ENCODE measurements around the gene KDM1B.
"Not testable (repeated sequence)": the region's sequence is repeated elsewhere in the genome, so short reads cannot be mapped to it uniquely, and the experiment has no call there.

The KDM1B gene

DNA sequence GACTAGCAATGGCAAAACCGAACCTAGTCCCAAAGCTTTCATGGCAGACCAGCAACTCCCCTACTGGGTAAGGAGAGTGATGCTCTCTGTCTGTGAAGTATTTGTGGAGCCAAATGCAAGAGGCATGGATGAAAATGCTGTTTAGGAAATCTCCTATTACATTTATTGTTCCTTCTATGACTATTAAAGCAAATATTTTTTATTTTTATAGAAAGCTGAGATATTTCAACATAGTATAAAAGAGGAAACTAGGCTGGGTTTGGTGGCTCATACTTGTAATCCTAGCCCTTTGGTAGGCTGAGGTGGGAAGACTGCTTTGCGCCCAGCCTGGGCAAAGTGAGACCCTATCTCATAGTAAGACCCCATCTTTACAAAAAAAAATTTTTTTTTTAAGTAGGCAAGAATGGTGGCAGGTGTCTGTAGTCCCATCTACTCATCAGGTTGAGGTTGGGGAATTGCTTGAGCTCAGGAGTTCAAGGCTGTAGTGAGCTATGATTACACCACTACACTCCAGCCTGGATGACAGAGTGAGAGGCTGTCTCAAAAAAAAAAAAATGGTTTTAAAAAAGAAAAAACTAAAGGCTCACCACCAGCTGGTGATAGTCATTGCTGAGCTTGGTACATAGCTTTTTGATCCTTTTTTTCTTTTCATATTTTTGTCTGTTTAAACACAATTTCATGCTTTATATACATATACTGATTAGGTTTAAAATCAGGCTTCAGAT is 11.3 kb downstream of the KDM1B start:
- Histone ChIP-seq H3K4me3 (ENCODE audit: insufficient read depth, low read depth, low read length, poor library complexity, severe bottlenecking) (no peak overlapping the region), H3K4me1 (ENCODE audit: control insufficient read depth, insufficient read depth, low read length, poor library complexity, severe bottlenecking) (no peaks in the 10 kb centered on the region), H3K9me3 (ENCODE audit: control insufficient read depth, low read length) (no peaks in the 10 kb centered on the region), H3K27me3 (replicated peaks; ENCODE audit: control insufficient read depth, insufficient read depth, low read length, poor library complexity, severe bottlenecking) (no peaks in the 10 kb centered on the region), H3K36me3 (ENCODE audit: control insufficient read depth, insufficient read depth, low read length) (peaks cover 25% of the 10 kb centered on the region), H3K27ac (ENCODE audit: insufficient read depth, low read length, poor library complexity, severe bottlenecking) (no peak overlapping the region)
- no peak for DNase-seq

DNA sequence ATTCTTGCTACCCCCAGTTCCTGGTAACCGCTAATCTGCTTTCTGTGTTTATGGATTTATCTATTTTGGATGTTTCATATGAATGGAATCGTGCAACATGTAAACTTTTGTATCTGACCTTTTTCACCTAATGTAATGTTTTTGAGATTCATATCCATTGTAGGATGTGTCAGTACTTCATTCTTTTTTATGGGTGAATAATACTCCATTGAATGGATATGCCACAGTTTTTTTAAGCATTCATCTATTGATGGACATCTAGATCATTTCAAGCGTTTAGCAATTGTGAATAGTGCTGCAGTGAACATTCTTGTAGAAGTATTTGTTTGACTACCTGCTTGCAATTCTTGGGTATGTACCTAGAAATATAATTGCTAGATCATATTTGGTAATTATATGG is 13.0 kb downstream of the KDM1B start:
- Histone ChIP-seq H3K27me3 (replicated peaks; ENCODE audit: control insufficient read depth, insufficient read depth, low read length, poor library complexity, severe bottlenecking) (no peaks in the 10 kb centered on the region), H3K27ac (ENCODE audit: insufficient read depth, low read length, poor library complexity, severe bottlenecking) (no peak overlapping the region), H3K9me3 (ENCODE audit: control insufficient read depth, low read length) (no peaks in the 10 kb centered on the region), H3K4me1 (ENCODE audit: control insufficient read depth, insufficient read depth, low read length, poor library complexity, severe bottlenecking) (no peaks in the 10 kb centered on the region), H3K36me3 (ENCODE audit: control insufficient read depth, insufficient read depth, low read length) (peaks cover 27% of the 10 kb centered on the region), H3K4me3 (ENCODE audit: insufficient read depth, low read depth, low read length, poor library complexity, severe bottlenecking) (no peak overlapping the region)
- no peak for DNase-seq

DNA sequence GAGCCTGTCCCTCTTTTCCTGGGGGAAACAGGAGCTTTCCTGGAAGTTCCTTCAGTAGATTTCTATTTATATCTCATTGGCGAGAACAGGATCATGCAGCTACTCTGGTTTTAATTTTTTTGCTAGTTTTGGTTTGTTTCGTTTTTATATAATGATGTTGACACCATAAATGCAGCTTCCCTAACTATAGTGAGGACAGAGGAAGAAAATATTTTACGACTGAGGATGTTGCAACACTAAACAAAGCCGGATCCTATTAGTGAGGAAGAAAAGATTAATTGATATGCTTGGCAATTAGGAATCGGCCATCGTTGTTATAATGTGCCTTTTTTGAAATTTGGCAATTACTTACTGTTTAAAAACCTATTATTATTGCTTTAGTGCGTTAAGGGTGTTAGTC is 16.6 kb downstream of the KDM1B start:
- Histone ChIP-seq H3K27ac (ENCODE audit: insufficient read depth, low read length, poor library complexity, severe bottlenecking) (no peak overlapping the region), H3K36me3 (ENCODE audit: control insufficient read depth, insufficient read depth, low read length) (peaks cover 16% of the 10 kb centered on the region), H3K4me1 (ENCODE audit: control insufficient read depth, insufficient read depth, low read length, poor library complexity, severe bottlenecking) (no peaks in the 10 kb centered on the region), H3K9me3 (ENCODE audit: control insufficient read depth, low read length) (no peaks in the 10 kb centered on the region), H3K27me3 (replicated peaks; ENCODE audit: control insufficient read depth, insufficient read depth, low read length, poor library complexity, severe bottlenecking) (no peaks in the 10 kb centered on the region), H3K4me3 (ENCODE audit: insufficient read depth, low read depth, low read length, poor library complexity, severe bottlenecking) (no peak overlapping the region)
- DNase-seq = no peak

DNA sequence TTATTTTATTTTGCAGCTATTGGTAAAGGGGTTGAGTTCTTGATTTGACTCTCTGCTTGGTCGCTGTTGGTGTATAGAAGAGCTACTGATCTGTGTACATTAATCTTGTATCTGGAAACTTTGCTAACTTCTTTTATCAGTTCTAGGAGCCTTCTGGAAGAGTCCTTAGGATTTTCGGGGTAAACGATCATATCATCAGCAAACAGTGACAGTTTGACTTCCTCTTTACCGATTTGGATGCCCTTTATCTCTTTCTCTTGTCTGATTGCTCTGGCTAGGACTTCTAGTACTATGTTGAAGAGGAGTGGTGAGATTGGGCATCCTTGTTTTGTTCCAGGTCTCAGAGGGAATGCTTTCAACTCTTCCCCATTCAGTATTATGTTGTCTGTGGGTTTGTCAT is 21.0 kb downstream of the KDM1B start:
- not testable (repeated sequence) for H3K4me1 ChIP-seq (ENCODE audit: control insufficient read depth, insufficient read depth, low read length, poor library complexity, severe bottlenecking); H3K27me3 ChIP-seq (replicated peaks; ENCODE audit: control insufficient read depth, insufficient read depth, low read length, poor library complexity, severe bottlenecking); H3K9me3 ChIP-seq (ENCODE audit: control insufficient read depth, low read length); H3K4me3 ChIP-seq (ENCODE audit: insufficient read depth, low read depth, low read length, poor library complexity, severe bottlenecking); DNase-seq; H3K27ac ChIP-seq (ENCODE audit: insufficient read depth, low read length, poor library complexity, severe bottlenecking)
- peaks cover 18% of the 10 kb centered on the region for H3K36me3 ChIP-seq (ENCODE audit: control insufficient read depth, insufficient read depth, low read length)

DNA sequence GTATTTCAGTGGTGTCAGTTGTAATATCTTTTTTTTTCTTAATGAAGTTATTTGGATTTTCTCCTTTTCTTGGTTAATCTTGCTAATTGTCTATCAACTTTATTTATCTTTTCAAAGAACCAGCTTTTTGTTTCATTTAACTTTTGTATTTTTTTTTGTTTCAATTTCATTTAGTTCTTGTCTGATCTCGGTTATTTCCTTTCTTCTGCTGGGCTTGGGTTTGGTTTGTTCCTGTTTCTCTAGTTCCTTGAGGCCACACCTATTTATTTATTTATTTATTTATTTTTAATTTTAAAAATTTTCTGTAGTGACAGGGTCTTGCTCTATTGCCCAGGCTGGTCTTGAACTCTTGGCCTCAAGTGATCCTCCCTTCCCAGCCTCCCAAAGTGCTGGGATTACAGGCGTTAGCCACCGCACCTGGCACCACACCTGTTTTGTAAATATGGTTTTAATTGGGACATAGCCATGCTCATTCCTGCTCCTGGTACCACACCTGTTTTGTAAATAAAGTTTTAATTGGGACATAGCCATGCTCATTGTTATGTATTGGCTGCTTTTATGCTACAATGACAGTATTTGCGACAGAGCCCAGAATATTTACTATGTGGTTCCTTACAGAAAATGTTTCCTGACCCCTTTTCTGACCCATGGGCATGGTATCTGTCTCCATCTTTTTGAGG is 22.2 kb downstream of the KDM1B start:
- H3K27me3 ChIP-seq (replicated peaks; ENCODE audit: control insufficient read depth, insufficient read depth, low read length, poor library complexity, severe bottlenecking) = no peaks in the 10 kb centered on the region
- no peak overlapping the region for H3K27ac ChIP-seq (ENCODE audit: insufficient read depth, low read length, poor library complexity, severe bottlenecking)
- no peaks in the 10 kb centered on the region for H3K4me1 ChIP-seq (ENCODE audit: control insufficient read depth, insufficient read depth, low read length, poor library complexity, severe bottlenecking)
- H3K36me3 ChIP-seq (ENCODE audit: control insufficient read depth, insufficient read depth, low read length) = peaks cover 7% of the 10 kb centered on the region
- no peak for DNase-seq
- H3K4me3 ChIP-seq (ENCODE audit: insufficient read depth, low read depth, low read length, poor library complexity, severe bottlenecking) = no peak overlapping the region
- H3K9me3 ChIP-seq (ENCODE audit: control insufficient read depth, low read length) = no peaks in the 10 kb centered on the region

DNA sequence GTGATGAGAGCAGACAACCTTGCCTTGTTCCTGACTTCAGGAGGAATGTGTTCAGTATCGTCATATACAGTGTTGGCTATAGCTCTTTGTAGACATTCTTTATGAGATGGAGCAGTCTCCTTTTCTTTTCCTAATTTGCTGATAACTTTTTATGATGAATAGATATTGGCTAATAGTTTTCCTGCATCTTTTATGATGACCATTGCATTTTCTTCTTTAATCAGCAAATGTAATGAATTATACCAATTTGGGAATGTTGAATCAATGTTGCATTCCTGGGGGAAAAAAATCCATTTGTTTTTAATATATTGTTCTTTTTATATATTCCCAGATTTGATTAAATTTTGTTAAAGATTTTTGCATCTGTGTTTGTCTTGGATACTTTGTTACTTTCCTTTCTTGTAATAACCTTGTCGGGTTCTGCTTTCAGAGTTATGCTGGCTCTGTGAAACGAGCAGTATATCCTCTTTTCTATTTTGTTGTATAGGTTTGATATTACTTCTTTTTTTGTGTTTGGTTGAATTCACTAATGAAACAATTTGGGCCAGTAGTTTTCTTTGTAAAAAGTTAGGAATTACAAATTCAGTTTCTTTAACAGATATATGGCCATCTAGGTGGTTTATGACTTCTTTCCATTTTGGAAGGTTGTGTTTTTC is 23.9 kb downstream of the KDM1B start:
- no peak for DNase-seq
- peaks cover 7% of the 10 kb centered on the region for H3K36me3 ChIP-seq (ENCODE audit: control insufficient read depth, insufficient read depth, low read length)
- no peaks in the 10 kb centered on the region for H3K9me3 ChIP-seq (ENCODE audit: control insufficient read depth, low read length)
- no peak overlapping the region for H3K27ac ChIP-seq (ENCODE audit: insufficient read depth, low read length, poor library complexity, severe bottlenecking)
- H3K4me1 ChIP-seq (ENCODE audit: control insufficient read depth, insufficient read depth, low read length, poor library complexity, severe bottlenecking) = no peaks in the 10 kb centered on the region
- no peaks in the 10 kb centered on the region for H3K27me3 ChIP-seq (replicated peaks; ENCODE audit: control insufficient read depth, insufficient read depth, low read length, poor library complexity, severe bottlenecking)
- no peak overlapping the region for H3K4me3 ChIP-seq (ENCODE audit: insufficient read depth, low read depth, low read length, poor library complexity, severe bottlenecking)

DNA sequence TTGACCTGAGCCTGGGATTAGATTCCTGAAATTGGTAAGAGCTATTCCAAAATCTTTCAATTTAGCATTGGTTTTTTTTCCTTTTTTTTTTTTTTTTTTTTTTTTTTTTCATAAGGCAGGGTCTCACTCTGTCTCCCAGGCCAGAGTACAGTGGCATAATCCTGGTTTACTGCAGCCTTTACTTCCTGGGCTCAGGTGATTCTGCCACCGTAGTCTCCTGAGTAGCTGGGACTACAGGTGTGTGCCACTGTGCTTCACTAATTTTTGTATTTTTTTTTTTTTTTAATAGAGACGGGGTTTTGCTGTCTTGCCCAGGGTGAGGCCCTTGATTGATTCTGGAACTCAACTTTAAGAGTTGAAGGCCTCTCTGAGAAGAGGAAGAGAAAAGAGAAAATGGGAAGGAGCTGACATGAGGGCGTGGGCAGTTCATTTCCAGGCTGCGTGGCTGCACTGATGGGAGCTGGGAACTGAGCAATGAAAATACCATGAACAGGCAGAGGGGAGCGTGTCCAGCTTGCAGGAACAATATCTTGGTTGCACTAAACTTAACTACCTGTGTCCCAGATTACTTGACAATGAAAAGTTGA is 24.6 kb downstream of the KDM1B start:
- Histone ChIP-seq H3K4me3 (ENCODE audit: insufficient read depth, low read depth, low read length, poor library complexity, severe bottlenecking) (no peak overlapping the region), H3K27ac (ENCODE audit: insufficient read depth, low read length, poor library complexity, severe bottlenecking) (no peak overlapping the region), H3K27me3 (replicated peaks; ENCODE audit: control insufficient read depth, insufficient read depth, low read length, poor library complexity, severe bottlenecking) (no peaks in the 10 kb centered on the region), H3K36me3 (ENCODE audit: control insufficient read depth, insufficient read depth, low read length) (peaks cover 8% of the 10 kb centered on the region), H3K4me1 (ENCODE audit: control insufficient read depth, insufficient read depth, low read length, poor library complexity, severe bottlenecking) (no peaks in the 10 kb centered on the region), H3K9me3 (ENCODE audit: control insufficient read depth, low read length) (no peaks in the 10 kb centered on the region)
- DNase-seq = no peak

DNA sequence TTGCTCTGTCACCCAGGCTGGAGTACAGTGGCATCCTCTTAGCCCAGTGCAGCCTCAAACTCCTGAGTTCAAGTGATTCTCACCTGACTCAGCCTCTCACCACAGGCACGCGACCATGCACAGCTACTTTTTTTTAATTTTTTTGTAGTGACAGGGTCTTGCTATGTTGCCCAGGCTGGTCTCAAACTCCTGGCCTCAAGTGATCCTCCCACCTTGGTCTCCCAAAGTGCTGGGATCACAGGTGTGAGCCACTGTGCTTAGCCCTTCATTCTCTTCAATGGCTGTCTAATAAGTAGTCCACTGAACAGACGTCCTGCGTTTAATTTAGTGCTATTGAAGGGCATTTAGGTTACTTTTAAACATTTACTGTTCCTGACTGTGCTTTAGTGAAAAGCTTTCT is 27.3 kb downstream of the KDM1B start:
- Histone ChIP-seq H3K36me3 (ENCODE audit: control insufficient read depth, insufficient read depth, low read length) (peaks cover 10% of the 10 kb centered on the region), H3K27me3 (replicated peaks; ENCODE audit: control insufficient read depth, insufficient read depth, low read length, poor library complexity, severe bottlenecking) (no peaks in the 10 kb centered on the region)

DNA sequence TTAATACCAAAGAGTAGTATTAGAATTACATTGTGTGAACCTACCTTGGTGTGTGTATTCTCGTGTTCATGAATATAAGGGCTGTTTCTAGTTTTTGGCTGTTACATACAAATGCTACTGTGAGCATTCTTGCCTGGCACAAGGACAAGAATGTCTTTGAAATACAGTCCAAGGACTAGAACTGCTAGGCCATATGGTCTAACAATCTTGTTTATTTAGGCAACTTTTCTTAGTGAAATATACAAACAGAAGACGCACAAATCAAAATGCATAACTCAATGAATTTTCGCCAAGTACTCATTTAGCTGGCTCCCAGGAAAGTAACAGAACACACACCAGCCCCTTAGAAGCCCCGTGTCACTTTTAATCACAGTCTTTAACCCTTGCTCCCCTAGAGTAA is 28.5 kb downstream of the KDM1B start:
- Histone ChIP-seq H3K9me3 (ENCODE audit: control insufficient read depth, low read length) (no peaks in the 10 kb centered on the region), H3K4me1 (ENCODE audit: control insufficient read depth, insufficient read depth, low read length, poor library complexity, severe bottlenecking) (no peaks in the 10 kb centered on the region), H3K4me3 (ENCODE audit: insufficient read depth, low read depth, low read length, poor library complexity, severe bottlenecking) (no peak overlapping the region), H3K27ac (ENCODE audit: insufficient read depth, low read length, poor library complexity, severe bottlenecking) (no peak overlapping the region), H3K36me3 (ENCODE audit: control insufficient read depth, insufficient read depth, low read length) (peaks cover 13% of the 10 kb centered on the region), H3K27me3 (replicated peaks; ENCODE audit: control insufficient read depth, insufficient read depth, low read length, poor library complexity, severe bottlenecking) (no peaks in the 10 kb centered on the region)
- no peak for DNase-seq

More for the DNA sequence above, 27.3 kb downstream of the KDM1B start:
- DNase-seq = no peak
- Histone ChIP-seq H3K4me1 (ENCODE audit: control insufficient read depth, insufficient read depth, low read length, poor library complexity, severe bottlenecking) (no peaks in the 10 kb centered on the region), H3K27ac (ENCODE audit: insufficient read depth, low read length, poor library complexity, severe bottlenecking) (no peak overlapping the region), H3K4me3 (ENCODE audit: insufficient read depth, low read depth, low read length, poor library complexity, severe bottlenecking) (no peak overlapping the region), H3K9me3 (ENCODE audit: control insufficient read depth, low read length) (no peaks in the 10 kb centered on the region)

DNA sequence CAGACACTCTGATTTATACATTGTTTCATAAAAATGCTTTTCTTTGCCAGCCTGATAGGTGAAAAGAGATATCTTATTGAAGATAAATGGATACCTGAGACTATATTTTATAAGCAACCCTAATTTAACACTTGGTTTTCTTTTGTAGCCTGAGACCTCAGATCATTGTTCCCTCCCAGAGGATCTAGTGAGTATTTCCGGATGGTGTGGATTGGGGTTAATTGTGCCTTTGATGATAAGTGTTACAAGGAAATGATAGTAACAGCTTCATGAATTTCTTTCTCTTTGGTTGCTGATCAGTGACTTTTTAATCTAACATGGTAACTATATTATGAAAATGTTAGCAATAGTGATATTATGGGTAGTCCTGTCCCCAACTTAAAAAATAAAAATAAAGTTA is 30.4 kb downstream of the KDM1B start:
- no peaks in the 10 kb centered on the region for H3K27me3 ChIP-seq (replicated peaks; ENCODE audit: control insufficient read depth, insufficient read depth, low read length, poor library complexity, severe bottlenecking)
- no peak for DNase-seq
- H3K9me3 ChIP-seq (ENCODE audit: control insufficient read depth, low read length) = no peaks in the 10 kb centered on the region
- no peaks in the 10 kb centered on the region for H3K4me1 ChIP-seq (ENCODE audit: control insufficient read depth, insufficient read depth, low read length, poor library complexity, severe bottlenecking)
- peaks cover 10% of the 10 kb centered on the region for H3K36me3 ChIP-seq (ENCODE audit: control insufficient read depth, insufficient read depth, low read length)
- H3K27ac ChIP-seq (ENCODE audit: insufficient read depth, low read length, poor library complexity, severe bottlenecking) = no peak overlapping the region
- no peak overlapping the region for H3K4me3 ChIP-seq (ENCODE audit: insufficient read depth, low read depth, low read length, poor library complexity, severe bottlenecking)
